NCI-H1436 treated with DMSO at 0.1 percent for 48 hours (cell line): ENCODE results near the gene DEPDC1.
A peak's percentile ranks its signal among the peaks of the same experiment; 100 is the strongest.
"Not testable (repeated sequence)": the region's sequence is repeated elsewhere in the genome, so short reads cannot be mapped to it uniquely, and the experiment has no call there.

ENCODE experiments used
- DNase-seq: peaks from one replicate; lab custom pipeline; 2025; lab: John Stamatoyannopoulos, UW

DEPDC1 gene, protein sequence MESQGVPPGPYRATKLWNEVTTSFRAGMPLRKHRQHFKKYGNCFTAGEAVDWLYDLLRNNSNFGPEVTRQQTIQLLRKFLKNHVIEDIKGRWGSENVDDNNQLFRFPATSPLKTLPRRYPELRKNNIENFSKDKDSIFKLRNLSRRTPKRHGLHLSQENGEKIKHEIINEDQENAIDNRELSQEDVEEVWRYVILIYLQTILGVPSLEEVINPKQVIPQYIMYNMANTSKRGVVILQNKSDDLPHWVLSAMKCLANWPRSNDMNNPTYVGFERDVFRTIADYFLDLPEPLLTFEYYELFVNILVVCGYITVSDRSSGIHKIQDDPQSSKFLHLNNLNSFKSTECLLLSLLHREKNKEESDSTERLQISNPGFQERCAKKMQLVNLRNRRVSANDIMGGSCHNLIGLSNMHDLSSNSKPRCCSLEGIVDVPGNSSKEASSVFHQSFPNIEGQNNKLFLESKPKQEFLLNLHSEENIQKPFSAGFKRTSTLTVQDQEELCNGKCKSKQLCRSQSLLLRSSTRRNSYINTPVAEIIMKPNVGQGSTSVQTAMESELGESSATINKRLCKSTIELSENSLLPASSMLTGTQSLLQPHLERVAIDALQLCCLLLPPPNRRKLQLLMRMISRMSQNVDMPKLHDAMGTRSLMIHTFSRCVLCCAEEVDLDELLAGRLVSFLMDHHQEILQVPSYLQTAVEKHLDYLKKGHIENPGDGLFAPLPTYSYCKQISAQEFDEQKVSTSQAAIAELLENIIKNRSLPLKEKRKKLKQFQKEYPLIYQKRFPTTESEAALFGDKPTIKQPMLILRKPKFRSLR

DNA sequence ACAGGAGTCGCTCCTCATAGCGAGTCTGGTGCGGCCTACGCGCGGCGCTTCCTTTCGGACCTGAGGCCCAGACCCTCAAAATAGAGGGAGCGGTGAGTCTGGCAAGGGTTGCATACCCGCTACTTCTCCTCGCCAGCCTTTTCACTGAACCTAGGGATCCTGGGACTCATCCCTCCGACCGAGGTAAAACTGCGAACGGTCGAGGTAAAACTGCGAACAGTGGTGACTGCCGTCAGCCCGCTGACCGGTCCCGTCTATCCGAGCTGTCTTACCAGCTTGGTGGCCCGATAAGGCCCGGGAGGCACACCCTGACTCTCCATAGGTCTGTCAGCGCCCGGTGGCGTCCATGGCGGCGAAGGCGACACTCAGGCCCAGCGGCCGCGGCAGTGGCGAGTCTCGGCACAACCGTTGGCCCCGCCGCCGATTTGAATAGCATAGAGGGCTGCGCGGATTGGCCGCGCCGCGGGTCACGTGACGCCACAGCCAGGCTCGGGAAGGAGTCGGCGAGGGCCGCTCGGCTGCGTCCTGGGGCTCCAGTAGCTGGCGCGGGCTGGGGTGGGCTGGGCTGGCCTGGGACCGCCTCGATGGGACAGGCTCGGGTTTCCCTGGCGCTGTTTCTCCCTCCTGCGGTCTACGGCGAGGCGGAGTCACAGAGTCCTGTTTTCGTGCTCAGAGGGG is at the start of gene DEPDC1:
DEPDC1 (minus strand) TSS at position 403 of the 678 bp plus-strand sequence; CDS start at position 320, 83 bp downstream.
- peak; percentile 69 for DNase-seq

DNA sequence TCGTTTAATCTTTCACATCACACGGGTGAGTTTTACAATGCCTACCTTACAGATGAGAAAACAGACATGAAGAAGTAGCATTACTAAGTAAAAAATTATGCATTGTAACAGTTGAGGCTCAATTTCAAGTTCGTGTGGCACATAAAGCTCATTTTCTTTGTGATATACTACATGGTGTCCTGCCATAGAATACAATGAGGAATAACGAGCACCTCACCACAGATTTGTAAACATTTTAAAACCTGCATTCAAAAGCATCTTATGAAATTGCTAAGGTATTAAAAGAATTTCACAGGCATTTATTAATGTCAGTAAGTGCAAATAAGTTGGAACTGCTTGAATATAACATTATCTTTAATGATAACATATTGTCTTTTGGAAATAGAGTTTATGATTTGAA is 47.8 kb upstream of the DEPDC1 start:
- no peak for DNase-seq

DNA sequence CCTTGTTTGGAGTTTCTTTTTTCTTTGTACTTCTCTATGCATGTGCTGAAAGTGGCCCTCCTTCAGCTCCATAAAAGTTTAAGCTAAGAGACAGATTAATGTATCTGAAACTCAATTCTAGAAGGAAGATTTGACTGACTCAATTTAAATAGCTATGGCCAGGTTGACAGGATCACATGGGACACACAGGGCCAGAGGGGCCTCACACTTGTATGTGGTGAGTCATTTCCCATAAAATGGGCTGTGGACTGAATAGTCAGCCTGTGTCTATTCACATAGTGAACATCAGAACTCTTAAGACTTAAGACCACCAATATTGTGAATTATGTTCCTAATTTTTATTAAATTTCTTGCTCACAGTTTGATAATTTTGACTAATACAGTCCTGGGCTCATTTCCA is 45.7 kb upstream of the DEPDC1 start:
- DNase-seq, result no peak

DNA sequence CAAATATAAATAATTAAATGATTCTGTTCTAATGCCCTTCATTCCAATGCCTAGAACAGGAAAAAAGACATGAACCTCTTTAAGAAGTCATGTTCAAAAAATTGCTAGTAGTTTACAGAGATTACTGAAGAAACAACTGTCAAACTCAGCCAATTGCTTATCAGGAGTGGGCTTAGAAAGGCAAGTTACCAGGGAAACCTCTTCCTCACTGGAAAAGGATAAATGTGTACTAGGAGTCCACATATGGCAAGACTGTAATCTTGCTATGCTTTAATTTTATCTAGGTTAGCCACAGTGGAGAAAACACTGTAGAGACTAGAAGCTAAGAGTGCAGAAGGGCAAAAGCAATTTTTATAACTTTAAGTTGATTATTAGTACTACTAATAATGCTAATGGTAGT is 42.1 kb upstream of the DEPDC1 start:
- DNase-seq, result no peak

DNA sequence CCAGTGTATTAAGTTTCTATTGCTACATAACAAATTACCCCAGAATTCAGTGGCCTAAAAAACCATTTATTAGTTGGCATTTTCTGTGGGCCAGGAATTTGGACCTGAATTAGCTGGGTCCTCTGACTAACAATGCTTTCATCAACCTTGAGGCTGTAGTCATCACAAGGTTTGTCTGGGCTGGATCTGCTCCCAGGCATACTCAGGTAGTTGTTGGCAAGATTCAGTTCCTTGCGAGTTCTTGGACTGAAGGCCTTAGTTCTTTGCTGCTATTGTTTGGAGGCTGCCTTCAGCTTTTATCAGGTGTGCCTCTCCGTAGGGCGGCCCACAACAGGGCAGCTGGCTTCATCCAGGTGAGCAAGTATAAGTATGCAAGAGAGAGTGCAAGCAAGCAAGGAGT is 31.4 kb upstream of the DEPDC1 start:
- no peak for DNase-seq

DNA sequence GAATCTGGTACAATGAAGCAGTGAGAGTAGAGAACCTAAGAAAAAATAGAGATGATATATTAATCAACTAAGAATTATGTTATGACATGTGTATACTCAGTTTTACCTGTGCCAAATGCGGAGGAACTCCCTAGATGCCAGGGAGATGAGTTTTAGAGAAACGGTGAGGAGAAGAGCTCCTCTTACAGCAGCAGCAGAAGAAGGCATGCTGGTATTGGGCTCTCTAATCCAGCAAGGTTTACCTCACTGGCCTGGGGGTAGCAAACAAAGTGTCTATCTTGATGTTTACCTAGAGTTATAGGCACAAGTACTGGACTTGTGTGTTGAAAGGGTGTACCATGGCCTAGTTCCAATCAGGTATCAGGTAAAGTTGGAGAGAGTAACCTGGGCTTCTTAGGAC is 28.9 kb upstream of the DEPDC1 start:
- no peak for DNase-seq

DNA sequence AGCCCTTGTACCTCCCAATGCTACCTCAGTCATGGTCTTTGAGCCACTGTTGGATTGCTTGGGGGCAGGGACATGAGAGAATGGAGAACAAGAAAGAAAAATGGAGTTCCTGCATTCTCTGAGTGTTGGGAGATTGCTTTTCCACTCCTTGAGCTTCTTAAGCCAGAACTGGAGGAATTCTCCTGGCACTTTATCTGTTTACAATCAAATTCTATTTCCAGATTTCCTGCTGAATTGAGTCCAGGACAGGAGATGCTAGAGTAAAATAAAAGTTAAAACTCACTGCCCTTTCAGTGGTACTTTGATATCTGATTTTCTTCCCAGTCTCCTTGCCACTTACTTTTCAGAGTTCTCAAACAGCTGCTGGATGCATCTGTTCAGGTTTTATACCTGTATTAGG is 24.4 kb upstream of the DEPDC1 start:
- DNase-seq, result no peak

DNA sequence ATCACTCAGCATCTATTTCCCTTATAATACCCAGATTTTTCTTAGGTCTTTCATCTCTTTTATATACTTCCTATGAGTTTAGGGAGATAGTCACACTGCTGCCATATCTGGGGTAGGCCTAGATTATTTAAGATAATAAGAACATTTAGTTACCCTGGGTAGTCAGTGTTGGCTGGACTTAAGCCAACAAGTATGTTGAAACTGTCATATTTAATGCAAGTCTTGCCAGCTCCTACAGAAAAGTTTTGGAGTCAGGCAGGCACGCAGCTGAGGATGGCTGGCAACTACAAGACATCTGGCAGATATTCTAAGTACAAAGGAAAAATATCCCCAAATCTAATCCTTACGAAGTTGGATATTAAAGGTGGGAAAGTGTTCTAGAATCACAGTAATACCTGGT is 19.2 kb upstream of the DEPDC1 start:
- no peak for DNase-seq

DNA sequence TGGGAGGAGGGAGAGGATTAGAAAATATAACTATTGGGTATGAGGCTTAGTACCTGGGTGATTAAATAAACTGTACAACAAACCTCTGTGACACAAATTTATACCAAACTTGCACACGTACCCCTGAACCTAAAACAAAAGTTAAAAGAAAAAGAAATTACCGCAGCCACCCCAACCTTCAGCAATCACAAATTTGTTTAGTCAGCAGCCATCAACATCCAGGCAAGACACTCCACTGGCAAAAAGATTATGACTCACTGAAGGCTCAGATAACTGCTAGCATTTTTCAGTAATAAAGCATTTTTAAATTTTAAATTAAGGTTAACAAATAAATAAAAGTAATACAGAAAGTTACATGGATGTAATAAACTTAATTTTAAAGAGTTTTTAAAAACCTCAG is 14.4 kb upstream of the DEPDC1 start:
- DNase-seq, result no peak

DNA sequence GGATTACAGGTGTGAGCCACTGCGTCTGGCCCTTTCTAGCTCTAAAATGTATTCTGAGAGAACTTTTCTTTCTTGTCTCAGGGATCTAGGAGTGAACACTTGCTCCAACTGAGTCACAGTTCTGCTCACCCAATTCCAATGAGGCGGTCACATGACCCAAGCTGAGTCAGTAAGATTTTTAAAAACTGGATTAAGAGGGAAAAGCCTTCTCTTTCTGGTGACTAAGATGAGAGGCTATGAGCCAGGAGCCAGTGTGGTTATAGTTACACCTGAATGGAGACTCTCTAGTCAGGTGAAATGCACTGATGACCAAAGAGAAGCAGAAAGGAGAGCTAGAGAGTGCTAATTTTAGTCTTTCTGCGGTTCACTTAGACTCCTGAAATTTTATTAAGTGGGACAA is 9.5 kb upstream of the DEPDC1 start:
- no peak for DNase-seq

DNA sequence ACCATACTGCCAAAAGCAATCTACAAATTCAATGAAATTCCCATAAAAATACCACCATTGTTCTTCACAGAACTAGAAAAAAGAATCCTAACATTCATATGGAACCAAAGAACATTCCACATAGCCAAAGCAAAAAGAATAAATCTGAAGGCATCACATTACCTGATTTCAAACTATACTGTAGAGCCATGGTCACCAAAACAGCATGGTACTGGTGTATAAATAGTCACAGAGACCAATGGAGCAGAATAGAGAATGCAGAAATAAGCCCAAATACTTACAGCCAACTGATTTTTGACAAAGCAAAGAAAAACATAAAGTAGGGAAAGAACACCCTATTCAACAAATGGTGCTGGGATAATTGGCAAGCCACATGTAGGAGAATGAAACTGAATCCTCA is 6.2 kb upstream of the DEPDC1 start:
- no peak for DNase-seq

DNA sequence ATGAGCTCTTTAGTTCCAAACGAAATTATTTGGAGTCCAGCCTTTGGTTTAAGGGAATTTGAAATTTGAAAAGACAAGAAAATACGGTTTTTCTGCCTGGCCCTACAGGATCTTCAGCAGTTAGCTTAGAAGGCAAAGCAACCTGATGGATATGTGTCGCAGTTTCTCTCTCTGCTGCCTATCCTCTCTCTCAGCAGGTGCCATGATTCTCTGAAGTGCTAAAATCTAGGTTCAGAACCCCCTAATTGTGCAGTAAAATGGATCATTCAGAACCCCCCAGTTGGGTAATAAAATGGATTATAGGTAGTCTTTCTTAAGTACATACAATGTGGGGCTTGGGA is 446 bp upstream of the DEPDC1 start:
- DNase-seq, result no peak

DNA sequence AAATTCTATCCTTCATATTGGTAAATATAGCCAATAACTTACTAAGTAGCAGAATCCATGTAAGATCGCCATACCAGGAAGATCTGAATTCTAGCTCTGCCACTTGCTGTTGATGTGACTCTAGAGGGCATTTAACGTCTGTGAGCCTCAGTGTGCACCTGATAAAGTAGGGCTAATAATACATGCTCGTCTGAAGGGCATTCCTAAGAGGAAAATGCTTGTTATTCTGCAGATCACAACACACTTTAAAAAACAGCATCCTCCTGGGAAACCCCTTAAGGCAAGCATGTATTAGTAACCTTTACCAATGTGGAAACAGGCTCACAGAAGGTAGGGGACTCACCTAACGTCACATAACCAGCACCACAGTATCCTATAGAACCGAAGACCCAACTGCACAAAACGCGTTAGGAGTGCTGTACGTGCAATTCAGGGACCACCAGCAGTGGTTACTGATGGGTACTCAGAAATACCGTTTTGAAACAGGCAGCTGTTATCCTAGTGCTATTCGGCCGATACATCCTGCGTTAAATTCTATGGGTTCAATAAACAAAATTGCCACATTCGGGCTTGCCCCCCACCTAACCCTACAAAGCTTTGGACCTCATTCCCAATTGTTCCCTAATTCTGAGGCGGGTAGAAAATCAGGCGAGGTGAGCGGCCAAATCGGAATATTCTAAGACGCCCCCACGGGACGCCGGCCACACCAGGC is 758 bp downstream of the DEPDC1 start:
- DNase-seq, result no peak

DNA sequence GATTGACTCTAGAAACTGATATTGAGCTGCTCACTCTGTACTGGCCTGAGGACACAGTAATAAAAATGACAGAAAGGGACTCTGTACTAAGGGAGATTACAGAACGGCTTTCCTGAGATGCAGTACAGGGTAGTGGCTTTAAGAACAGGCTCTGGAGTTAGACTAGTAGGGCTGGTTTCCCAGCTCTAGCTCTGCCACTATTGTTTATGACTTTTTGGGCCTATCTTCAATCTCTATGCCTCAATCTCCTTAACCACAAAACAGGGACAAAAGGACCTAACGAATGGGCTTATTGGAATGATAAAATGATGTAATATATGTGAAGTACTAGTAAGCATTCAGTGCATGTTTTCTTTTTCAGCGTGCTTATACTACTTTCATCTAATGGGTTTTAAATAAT is 1.4 kb downstream of the DEPDC1 start:
- no peak for DNase-seq

DNA sequence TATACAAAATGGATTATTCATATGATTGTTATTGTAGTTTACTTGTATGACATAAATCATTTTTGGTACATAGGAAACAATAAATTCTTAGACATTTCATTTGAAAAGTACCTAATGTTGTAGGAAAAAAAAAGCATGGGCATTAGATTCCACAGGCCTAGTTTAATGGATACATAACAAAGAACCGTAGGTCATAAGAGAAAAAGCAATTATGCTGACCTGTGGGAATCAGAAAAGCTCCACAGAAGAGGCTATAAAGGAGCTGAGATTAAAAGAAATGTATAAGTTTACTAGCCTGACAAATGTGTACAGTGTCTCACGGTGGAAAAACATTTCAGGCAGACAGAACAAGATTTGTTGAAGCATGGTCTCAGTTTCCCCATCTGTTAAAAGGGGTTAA is 3.7 kb downstream of the DEPDC1 start:
- DNase-seq, result no peak

DNA sequence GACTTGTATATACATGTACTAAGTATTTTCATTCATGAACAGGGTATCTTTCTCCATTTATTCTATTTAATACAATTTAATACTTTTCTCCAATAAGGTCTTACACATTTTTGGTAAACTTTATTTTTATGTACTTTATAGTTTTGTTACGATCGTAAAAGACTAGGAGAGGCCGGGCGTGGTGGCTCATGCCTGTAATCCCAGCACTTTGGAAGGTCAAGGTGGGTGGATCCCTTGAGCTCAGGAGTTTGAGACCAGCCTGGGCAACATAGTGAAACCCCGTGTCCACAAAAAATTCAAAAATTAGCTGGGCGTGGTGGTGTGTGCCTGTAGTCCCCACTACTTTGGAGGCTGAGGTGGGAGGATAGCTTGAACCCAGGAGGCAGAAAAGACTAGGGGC is 4.6 kb downstream of the DEPDC1 start:
- DNase-seq, result not testable (repeated sequence)

DNA sequence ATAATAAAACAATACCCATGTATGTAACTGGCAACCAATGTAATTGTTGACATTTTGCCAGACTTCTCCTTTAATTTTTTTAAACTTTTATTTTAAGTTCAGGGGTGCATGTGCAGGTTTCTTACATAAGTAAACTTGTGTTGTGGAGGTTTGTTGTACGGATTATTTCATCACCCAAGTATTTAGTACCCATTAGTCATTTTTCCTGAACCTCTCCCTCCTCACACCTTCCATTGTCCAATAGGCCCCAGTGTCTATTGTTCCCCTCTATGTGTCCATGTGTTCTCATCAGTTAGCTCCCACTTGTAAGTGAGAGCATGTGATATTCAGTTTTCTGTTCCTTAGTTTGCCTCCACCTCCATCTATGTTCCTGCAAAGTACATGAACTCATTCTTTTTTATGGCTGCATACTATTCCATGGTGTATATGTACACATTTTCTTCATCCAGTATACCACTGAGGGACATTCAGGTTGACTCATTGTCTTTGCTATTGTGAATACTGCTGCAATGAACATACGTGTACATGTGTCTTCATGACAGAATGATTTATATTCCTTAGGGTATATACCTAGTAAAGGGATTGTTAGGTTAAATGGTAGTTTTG is 6.7 kb downstream of the DEPDC1 start:
- DNase-seq, result no peak

DNA sequence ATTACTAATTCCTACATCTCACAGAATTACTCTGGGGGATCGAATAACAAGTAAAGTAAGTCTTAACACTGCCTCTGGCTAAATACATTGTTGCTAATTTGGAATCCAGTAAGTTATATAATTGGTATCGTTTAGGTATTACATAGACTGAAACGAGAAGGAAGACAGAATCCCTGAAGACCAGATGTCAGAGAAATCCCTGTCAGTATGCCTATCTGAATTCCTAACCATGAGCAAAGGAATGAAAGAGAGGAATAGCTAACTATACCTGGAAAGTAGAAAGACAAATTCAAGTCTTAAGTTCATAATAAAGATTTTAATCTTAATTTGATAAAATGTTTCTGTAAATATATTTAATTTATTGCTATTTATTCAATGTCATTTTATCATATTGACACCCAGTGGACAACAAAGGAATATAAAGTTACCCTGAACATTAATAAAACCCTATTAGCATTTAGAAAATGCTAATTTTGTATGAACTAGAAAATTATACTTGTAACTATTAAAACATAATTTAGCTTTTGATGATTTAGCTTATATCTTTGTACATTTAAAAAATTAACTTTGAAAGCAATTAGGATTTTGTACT is 11.4 kb downstream of the DEPDC1 start:
- DNase-seq, result no peak

DNA sequence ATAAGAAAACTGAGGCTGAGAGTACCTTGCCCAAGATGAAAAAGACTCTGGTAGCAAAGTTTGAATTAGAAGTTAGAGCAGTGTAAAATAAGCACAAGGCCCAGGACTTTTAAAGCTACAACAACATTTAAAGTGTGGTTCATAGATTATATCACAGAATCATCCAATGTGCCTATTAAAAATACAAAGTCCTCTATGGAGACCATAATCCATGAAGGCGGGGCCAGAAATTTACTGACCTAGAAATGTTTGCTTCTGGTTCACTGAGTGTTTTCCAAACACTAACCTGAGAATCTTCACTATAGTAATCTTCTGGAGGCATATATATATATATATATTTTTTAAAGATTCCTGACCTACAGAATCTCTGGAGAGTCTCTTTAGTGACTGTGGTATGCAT is 12.3 kb downstream of the DEPDC1 start:
- DNase-seq, result no peak

DNA sequence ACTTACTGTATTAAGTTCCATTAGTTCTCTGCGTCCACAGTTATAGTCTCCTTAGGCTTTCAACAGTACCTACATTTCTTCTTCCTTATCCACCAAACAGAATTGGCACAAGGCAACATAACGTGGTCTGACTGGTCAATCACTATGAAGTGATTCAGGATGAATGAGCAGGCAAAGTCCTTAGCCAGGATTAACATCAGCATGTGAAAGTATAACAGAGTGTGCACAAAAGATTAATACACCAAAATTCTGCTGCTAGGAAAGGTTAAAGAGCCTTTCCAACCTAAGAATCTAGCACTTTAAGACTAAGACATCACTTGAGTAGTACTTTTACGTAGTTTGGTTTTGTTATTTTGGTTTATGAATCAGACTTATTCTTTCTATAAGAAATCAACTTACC is 15.8 kb downstream of the DEPDC1 start:
- DNase-seq, result no peak

DNA sequence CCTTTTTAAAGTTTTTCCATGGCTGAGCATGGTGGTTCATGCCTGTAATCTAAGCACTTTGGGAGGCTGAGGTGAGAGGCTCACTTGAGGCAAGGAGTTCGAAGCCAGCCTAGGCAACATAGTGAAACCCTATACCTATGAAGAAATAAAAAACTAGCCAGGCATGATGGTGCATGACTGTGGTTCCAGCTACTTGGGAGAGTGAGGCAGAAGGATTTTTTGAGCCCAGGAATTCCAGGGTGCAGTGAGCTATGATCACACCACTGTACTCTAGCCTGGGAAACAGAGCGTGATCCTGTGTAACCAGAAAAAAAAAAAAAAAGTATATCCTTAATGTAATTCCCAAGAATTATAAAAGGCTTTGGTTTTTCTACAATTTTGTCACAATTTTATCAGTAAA is 17.4 kb downstream of the DEPDC1 start:
- DNase-seq, result no peak

DNA sequence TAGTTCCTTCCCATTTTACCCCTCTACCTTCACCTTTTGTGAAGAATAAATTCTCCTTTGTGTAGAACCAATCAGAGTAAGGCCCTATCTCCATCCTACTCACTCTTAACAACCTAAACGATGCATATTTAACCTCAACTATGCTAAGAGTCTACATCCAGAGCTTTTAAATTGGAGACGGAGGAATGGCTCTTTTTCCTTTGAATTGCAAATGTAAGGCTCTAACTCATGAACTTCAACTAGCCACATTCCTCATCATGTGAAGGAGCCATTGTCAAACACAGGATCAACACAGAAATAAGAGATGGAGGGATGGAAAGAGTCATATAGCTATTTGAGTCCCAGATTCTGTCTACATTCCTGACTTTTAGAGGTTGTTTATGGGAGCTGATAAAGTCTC is 18.2 kb downstream of the DEPDC1 start:
- DNase-seq, result no peak
